Stimulated activated CD4-positive, alpha-beta T cell treated with anti-CD3 and anti-CD28 coated beads, Interleukin-1b, Interleukin-23, amount 100 ng/mL, for 4 hours (primary cell): Measurements from ENCODE around the gene SH3BP4.

Experiments
- DNase-seq, 2 donors: peaks; one replicate each; pipeline ENCODE4 v3.0.0-alpha.2; 2020; ENCODE audit warnings: low read depth in 2 of 2

SH3BP4 gene

DNA sequence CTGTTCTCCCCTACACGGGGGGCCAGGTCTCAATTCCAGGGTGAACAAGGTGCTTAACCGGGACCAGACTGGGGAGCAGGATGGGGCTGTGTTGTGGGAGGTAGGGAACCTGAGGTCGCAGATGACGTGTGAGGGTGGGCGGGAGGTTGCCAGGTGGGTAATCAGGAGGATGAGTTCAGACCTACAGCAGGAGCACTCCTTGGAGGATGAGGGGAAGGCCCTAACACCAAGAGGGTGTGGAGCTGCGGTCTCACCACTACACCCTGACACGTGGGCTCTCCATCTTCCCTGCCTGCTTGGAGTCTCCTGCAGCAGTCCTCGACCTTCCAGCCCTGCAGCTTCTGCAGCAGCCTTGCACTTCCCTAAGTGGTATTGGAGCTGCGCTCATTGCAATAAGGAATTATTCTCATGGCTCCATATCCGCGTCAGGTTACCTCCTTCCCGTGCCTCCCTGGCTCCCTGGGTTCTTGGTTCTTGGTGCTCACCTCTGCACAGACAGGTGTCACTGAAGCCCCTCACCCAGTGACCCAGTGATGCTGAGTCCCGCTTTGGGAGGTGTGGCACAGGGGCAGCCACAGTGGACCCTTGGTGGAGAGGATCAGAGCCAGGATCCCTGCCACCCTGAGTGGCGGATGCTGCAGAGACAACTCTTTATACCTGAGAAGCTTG lies 15.5 kb downstream of the SH3BP4 start:
- DNase-seq = no peak

DNA sequence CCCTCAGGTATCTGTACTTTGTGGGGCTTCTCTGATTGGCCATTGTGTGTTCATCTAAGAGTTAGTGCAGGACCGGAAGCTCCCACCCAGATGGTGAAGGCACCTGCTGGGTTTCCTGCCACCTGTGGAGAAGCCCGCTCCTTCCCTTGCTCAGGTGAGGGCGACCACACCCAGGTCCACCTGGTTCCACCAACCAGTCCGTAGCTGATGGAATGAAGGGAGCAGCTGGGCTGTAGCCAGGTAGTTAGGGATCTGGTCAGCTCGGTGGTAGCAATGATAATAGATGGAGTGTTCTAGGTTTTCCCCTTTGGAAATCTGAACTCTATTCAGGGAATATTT lies 16.0 kb downstream of the SH3BP4 start:
- no peak for DNase-seq

DNA sequence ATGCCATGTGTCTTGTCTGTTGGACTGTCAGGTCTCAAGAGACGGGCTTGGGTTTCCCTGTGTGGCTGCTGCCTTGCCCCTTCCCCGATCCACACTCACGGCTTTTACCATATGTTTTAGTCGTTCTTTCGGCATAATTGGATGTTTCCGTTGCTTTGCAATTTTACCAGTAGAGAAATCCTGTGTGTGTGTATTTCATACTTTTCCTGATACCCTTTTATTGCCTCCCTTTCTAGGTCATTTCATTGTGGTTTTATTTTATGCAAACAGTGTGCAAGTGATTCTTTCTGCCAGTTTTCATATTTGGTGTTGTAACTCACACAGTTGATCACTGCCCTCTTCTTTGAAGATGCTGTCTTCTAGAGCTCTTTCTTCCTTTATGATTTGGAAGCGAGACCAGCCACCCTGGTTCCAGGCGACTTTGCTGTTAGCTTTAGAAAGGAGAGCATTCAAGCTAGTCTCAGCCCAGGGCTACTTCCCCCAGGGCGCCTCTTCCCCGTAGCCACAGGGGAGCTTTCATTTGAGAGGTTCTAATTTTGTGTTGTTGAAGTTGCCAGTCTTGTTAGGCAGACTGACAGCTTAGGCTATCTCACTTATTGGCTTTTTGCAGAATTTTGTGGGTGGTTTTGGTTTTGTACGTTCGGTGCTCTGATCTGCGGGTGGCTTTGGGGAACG lies 17.0 kb downstream of the SH3BP4 start:
- DNase-seq = no peak

DNA sequence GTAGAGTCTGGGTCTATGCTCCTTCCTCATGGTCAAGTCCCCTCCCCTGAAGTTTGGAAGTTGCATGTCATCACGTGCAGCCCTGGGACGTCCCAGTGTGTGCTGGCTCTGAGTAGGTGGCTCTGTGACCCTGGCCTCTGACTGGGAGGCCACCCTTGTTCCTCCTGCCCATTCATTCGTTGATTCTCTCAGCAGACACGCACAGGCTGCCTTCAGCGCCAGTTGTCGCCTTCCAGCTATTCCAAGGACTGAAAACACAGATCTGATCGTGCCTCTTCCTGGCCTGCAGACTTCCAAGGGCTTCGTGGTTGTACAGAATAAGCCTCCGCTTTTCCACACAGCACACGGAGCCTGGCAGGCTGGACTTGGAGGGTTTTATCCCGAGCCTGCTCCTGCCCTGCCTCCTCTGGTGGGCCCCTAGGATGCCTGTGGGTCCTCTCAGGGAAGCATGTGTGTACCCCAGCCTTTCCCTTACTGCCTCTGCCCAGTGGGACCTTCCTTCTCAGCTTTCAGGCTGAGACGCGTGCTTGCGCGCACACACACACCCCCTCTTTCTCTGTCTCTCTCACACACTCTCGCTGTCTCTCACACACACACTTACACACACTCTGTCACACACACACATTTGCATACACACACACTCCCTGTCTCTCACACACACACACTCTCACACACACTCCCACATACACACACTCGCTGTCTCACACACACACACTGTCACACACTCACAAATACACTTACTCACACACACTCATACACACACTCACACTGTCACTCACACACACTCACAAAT lies 17.7 kb downstream of the SH3BP4 start:
- no peak for DNase-seq

DNA sequence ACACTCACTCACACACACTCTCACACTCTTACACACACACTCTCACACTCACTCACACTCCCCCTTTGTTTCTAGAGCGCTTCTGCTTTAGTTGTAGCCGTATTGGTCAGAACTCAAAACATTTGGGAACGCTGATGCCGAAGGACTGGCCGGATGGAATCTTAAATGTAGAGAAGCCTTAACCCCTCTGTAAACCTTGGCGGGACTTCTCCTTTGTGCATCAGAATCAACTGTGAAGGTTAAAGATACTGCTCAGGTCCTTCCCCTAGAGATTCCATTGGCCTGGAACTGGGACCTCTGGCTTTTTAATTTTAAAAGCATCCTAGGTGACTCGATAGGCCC lies 18.3 kb downstream of the SH3BP4 start:
- DNase-seq = no peak

DNA sequence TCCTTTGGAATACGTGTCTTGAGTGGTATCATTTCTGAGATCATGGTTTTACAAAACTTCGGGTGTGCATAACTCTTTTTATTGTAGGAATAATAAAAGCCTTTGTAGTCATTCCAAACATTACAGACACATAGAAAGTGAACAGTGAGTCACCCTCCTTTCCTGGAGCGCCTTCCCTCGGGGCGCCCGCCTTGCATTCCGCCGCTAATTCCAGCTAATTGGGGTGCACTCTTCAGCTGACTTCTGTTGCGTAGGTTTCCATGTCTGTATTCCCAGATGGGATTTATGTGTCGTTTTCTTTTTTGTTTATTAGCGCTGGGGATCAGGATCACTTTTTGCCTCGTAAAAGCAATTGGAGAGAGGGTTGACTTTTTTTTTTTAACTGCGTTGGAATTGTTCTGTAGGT lies 18.7 kb downstream of the SH3BP4 start:
- DNase-seq = no peak

DNA sequence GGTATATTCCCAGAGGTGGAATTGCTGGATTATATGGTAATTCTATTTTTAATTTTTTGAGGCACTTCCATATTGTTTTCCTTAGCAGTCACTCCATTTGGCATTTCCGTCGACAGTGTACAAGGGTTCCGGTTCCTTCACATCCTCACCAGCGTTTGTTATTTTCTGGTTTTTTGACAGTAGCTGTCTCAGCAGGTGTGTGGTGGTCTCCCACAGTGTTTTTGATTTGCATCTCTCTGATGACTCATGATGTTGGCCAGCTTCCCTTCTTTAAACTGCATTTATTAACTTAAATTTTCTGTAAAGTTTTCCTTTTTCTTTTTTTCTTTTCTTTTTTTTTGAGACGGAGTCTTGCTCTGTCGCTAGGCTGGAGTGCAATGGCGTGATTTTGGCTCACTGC lies 19.7 kb downstream of the SH3BP4 start:
- DNase-seq = no peak

DNA sequence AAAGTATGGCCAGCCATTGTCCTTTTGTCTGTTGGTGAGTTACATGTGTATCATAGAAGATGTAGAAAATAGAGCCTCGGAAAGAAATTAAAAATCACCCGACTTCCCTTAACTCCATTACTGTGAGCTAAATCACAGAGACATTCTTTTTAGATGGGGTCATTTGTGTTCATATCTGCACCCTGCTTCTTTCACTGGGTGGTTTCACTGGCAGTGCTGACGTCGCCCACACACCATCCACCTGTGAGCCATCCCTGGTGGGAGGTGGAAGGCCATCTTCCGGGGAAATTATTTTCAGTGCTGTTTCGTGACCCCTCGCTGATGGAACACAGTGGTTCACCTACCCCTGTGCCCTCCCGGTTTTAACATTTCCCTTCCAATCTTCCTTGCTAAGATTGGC lies 21.2 kb downstream of the SH3BP4 start:
- DNase-seq = no peak

DNA sequence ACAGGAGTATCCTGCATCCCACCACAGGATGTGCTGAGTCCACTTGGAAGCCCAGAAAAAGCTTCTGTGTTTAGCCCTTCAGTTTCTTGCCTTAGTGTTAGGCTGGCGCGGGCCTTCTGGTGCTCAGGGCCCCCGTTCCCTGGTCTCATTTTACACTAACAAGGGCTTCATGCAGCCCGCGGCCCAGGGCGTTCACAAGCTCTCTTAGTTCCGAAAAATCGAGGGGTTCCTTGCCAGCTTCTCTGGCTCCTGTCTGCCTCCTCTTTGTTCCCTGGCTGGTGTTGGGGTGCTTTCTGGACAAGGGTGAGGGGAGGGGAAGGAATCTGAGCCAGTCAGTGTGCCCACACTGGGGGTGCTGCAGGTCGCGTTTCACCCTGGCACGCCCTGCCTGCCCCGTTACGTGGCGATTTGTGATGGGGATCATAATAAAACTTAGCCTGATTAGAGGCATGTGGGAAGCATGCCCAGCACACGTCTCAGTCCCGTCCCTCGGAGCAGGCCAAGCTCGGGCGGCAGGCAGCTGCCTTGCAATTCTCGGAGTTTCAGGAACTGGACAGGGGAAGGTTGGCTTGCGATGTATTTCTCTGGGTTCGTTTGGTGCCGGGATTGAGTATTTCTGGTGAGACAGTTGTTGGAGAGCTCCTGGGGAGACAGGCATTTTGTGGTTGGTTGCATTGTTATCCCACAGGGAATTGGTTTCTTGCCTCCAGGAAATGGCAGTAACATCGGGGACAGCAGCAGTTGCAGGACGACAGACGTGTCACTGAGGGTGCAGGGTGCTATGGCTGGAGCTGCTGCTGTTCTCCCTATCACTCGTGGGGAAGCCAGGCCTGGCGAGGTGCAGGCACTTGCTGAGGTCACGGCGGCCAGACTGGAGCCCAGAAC lies 22.9 kb downstream of the SH3BP4 start:
- DNase-seq = no peak

DNA sequence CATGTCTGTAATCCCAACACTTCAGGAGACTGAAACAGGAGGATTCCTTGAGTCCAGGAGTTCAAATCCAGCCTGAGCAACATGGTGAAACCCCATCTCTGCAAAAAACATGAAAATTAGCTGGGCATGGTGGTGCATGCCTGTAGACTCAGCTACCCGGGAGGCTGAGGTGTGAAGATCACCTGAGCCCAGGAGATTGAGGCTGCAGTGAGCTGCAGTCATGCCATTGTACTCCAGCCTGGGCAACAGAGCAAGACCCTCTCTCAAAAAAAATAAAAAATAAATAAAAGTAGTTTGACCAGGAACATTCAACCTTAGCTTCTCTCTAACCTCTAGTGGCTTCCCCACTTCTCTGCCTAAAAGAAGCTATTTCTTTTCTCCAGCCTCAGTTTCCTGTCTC lies 23.8 kb downstream of the SH3BP4 start:
- no peak for DNase-seq

DNA sequence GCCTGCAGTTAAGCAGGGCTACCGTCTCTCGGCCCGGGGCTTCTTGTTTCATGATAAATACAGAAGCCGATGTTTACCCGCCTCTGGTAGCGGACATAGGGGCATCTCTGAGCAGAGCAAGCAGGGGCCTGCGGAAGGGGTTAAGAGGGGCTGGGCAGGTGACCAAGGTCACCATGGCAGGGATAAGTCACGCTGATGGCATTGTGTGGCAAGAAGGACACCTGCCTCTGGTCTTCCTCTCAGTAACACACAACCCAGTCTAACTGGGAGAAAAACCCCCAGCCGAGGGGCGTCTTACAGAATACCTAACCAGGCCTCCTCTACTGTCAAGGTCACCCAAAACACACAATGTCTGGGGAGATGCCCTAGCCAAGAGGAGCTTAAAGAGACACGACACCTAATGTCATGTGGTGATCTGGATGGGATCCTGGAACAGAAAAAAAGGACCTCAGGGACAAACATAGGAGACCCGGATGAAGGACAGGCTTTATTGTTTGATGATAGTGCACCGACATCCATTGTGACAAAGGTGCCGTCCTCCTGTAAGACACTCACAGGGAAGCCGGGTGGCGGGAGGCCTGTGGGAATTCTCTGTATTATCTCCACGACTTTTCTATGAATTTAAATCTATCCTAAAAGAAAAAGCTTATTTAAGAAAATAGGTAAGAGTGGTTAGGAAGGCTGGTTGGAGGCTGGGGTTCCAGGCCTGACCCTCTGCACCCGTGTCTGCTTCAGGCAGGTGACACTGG lies 24.8 kb downstream of the SH3BP4 start:
- no peak for DNase-seq

DNA sequence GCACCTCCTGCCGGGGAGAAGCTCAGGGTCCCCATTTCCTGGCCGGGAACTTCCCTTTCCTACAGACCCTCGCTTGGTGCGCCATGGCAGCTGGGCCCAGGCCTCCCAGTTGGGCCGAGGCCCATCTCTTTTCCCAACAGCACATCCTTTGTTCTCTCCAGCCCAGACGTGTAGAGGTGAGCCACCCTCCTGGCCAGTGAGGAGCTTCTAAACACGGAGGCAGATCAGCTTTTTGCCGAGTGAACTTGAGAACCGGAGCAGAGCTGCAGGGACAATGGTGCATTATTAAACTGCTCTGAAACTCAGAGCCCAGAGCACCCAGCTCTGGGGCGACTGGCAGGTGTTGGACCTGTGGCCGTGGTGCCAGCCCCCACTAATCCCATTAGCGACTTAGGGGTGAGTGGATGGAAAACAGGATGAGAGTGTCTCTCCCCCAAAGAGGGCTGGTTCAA lies 25.4 kb downstream of the SH3BP4 start:
- no peak for DNase-seq

DNA sequence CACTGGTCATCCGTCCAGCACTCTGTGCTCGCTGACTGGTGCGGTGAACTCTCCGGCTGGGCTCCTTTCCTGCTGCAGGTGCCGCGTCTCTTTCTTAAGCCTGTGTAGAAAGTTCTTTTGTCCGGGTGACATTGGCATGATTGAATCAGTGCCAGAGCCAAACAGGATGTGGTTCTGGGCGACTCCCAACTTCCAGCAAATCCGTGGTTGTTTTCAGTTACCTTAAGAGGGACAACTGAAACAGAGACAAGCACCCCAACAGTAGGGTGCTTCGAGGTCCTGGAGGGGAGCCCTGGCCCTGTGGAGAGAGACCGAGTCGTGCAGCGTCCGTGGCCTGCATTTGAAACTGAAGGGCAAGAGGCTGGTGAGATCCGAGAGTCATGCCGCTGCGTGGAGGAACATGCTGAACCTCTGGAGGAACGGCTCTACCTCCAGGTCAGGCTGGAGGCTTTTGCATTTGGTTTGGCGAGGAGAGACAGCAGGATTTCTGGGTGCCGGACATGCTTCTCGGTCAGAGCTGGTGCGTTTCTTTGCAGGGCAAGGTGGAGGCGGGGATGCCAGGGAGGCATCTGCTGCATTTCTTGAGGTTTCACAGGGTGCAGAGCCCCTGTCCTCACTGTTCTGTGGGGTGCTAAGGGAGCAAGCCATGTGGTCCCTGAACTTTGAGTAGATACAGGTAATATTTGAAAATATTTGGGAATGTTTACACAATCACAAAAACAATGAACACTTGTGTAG lies 26.8 kb downstream of the SH3BP4 start:
- no peak for DNase-seq

DNA sequence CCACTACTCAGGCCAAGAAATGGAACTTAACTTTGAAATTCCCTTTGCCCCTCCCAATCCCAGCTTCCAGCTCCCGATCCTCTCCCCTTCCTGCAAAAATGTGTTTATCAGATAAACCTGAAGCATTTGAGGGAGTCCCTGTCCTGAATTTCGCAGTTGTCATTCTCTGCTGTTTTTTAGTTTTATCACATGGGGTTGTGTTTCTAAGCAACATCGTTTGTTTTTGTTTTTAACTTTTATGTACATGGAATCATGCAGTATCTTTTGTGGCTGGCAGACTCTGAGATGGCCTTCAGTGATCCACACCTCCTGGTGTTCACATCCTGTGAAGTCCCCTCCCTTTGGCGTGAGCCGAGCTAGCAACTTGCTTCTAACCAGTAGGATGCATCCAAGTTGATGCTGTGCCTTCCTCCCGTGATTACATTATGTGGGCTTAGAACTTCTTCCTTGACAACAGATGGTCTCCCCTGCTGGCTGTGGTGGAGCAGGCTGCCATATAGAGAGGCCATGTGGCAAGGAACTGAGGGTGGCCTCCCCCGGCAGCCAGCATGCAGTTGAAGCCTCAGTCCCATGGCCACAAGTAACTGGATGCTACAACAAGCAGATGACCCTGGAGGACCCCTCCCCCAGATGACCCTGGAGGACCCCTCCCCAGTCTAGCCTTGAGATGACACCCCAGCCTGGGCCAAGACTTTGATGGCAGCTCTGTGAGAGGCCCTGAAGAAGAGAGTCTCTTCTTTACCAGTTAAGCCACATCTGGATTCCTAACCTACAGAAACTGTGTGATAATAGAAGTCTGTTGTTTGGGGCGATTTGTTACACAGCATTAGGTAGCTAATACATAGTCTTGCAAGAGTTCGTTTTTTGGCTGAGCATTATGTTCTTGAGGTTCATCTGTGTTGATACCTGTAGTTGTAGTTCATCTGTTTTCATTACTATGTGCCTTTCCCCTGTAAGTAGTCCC lies 27.7 kb downstream of the SH3BP4 start:
- no peak for DNase-seq

DNA sequence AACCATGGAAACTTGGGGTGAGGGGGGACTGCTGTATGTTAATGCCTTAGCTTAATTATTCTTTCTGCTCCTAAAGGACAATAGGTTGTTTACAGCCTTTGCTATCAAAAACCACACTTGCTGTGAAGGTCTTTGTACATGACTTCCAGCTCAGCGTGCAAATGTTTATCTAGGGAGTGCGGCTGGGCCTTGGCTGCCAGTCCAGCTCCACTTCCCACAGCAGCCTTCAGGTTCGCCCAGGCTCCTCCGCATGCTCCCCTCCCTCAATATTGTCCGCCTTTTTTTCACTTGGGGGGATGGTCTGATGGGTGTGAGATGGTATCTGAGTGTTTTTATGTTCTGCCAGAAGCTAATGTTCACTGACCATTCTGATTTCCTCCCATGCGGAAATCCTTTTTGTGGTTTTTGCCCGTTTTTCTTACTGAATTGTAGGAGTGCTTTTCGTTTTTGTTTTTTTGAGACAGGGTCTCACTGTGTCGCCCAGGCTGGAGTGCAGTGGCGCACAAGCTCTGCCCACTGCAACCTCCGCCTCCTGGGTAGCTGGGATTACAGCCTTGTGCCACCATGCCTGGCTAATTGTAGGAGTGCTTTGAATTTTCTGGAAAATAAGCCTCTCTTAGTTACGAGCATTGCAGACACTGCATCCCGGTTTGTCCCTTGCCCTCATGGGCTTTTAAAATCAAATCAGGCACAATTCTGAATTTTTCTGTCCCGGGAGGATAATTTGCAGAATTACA lies 28.8 kb downstream of the SH3BP4 start:
- DNase-seq = no peak

DNA sequence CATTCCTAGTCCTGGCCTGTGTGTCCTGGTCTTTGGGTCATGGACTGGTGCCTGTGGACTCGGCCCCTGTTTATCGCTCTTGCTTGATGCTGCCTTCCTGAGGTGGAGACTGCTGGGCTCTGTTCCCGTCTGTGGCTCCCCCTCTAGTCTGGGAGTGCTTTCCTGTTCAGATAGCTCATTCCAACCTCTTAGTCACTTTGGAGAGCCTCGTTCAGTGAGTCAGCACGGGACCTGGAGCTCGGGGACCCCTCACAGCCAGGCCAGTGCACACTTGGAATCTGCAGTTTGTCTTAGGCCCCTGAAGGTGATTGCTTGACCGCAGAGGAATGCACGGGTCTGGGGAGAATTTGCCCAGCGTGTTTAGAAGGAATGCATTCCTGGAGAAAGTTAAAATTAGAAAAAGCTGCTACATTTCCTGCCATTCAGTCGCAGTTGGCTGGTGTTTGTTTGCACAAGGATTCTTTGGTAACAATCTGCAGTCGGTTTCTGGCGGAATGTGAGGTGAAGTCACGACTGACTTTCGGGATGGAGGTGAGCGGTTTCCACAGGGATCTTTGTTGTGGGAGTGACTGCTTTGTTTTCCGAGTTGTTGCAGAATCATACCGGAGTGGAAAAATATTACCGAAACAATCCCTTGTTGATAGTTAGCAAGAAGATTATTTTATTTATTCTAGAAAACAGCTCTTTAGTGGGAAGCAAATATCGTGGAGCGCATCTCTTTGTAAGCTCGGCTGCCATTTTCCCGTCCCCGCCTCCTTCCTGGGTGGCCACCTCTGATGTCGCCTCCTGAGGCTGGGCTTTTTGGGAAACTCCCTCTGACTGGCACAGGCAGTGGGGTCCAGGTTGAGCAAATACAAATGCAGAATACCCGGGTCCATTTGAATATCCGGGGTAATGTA lies 29.6 kb downstream of the SH3BP4 start:
- DNase-seq = no peak

DNA sequence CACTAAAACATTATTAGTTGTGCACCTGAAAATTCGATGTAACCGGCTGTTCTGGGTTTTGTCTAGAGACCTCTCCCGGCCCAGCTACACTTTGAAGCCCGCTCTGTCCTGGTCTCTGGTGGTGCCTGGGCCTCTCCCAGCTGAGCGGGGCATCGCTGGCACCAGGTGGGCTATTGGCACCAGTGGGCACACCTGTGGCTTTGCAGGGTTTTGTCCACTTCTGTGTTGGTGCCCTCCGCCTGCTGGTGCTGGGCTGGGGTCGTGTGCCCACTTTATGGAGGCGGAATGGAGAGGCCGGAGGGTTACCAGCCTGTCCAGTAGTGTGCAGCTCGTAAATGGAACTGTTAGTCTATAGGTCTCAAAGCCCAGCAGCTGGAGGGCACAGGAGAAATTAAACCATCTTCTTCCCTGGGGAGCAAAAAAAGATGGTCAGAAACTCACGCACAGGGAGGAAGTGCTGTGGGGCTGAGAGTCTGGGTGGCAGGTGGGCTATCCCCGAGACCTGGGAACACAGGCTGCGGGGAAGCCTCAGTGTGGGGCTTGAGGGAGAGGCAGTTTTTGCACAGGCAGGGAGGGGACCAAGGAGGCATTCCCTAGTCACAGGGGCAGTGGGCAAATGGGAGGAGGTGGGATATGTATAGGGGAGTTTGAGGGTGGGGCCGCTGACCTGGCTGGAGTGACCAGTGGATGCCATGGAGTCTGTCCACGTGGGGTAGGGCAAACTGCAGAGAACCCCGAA lies 30.4 kb downstream of the SH3BP4 start:
- DNase-seq = no peak
